Heart left ventricle (tissue), 16 donors: ENCODE data around the gene APH1B. TPM values are rescaled to one million over a fixed set of nuclear protein-coding genes. Genes with fewer than 3 reads are reported as not detected.

ENCODE experiments used
- ATAC-seq, 4 donors: fragments of 200-7000 bp; cut with Tn5 transposase; one replicate each; pipeline ENCODE4 v1.9.1; 2020 to 2022; ENCODE audit warnings: moderate library complexity in 4 of 4, mild to moderate bottlenecking in 3 of 4, moderate number of reproducible peaks in 1 of 4
- DNase-seq, 5 donors: peaks; one replicate each; pipeline ENCODE4 v3.0.0-alpha.2; 2020
- H3K27ac ChIP-seq, 12 donors: fragments of 200-600 bp; sonication (generic) in 4 of 12; one replicate each; pipeline versions ENCODE4 v1.5.0 to v1.8.0; 2016 to 2022; ENCODE audit warnings: mild to moderate bottlenecking in 2 of 12
- H3K27me3 ChIP-seq, 9 donors: fragments of 200-600 bp; sonication (generic) in 2 of 9; one replicate each; pipeline versions ENCODE4 v1.5.1 to v1.8.0; 2016 to 2022; ENCODE audit warnings: mild to moderate bottlenecking in 3 of 9
- H3K36me3 ChIP-seq, 9 donors: fragments of 200-600 bp; sonication (generic) in 2 of 9; one replicate each; pipeline versions ENCODE4 v1.5.0 to v1.8.0; 2018 to 2022; ENCODE audit warnings: mild to moderate bottlenecking in 2 of 9
- H3K4me1 ChIP-seq, 12 donors: fragments of 200-600 bp; sonication (generic) in 4 of 12; one replicate each; pipeline versions ENCODE4 v1.5.0 to v1.8.0; 2016 to 2022; ENCODE audit warnings: mild to moderate bottlenecking in 3 of 12
- H3K4me3 ChIP-seq, 12 donors: fragments of 200-600 bp; sonication (generic) in 4 of 12; one replicate each; pipeline versions ENCODE4 v1.5.0 to v1.8.0; 2017 to 2022; ENCODE audit warnings: mild to moderate bottlenecking in 9 of 12, moderate library complexity in 4 of 12
- H3K9me3 ChIP-seq, 12 donors: fragments of 200-600 bp; sonication (generic) in 4 of 12; one replicate each; pipeline versions ENCODE4 v1.5.0 to v1.8.0; 2016 to 2022; ENCODE audit warnings: mild to moderate bottlenecking in 1 of 12
- CTCF ChIP-seq, 12 donors: fragments of 200-600 bp; sonication (generic) in 4 of 12; IDR thresholded peaks; one replicate each; pipeline versions ENCODE4 v1.5.0 to v1.8.0; 2018 to 2022; ENCODE audit warnings: antibody characterized with exemption in 12 of 12, mild to moderate bottlenecking in 5 of 12
- POLR2A ChIP-seq, 2 donors: fragments of 450-650 bp; IDR thresholded peaks; one replicate each; pipeline ENCODE4 v1.6.1; 2017; ENCODE audit warnings: antibody characterized with exemption in 2 of 2, mild to moderate bottlenecking in 2 of 2, moderate library complexity in 2 of 2
- WGBS, 4 donors: extraction: QIAGEN DNeasy Blood & Tissue Kit in 2 of 4; methylation state at CpG; one replicate each; pipeline versions ENCODE4 v1.1.5 to v1.1.7; 2013 to 2018; 5-methylcytosine and 5-hydroxymethylcytosine counted together
- intact Hi-C, 10 donors: fragments of 100-400 bp; cut with DNase I; formaldehyde crosslinking; loops; one replicate each; pipeline versions ENCODE4 v1.11.1 to v1.14.2; 2022
- polyA plus RNA-seq, 2 donors: library from polyadenylated mRNA; stranded (reverse); fragments of 200-250 nt; gene quantifications; one replicate each; pipeline ENCODE4 v1.2.3, GENCODE V29; 2013
- total RNA-seq, 9 donors: library from RNA; depleted of rRNA in 2 of 9; stranded (reverse); fragments of >200 nt in 2 of 9; fragmentation: NEBNext Ultra II Directional in 3 of 9; extraction: Animal tissue kit (Norgen Biotek cat#: 25700) in 3 of 9; gene quantifications; one replicate each; pipeline versions ENCODE4 v1.1.0 to v1.2.4, GENCODE V29; 2016 to 2023
- donor health status: ischemic (EF 13 %, LVEDD 7.1; RV severe dilation, severe dysfunction).
- donor health status: healthy with polysubstance abuse.
- donor health status: DM: no; HTN: yes; CAD: no.
- donor health status: DM: no; HTN: no; CAD: no.
- donor health status: ischemic (EF 25% LVEDD 6.9; RV normal size, moderate dysfunction).
- donor health status: ischemic (EF 25% LVEDD 5.7; RV mildly dilated, moderate dysfunction).
- donor health status: healthy.
- donor health status: DM: yes; HTN: yes; CAD: no.
- donor health status: ischemic (EF 35%, LVEDD 5.7; RV mildly dilated, moderate dysfunction).
- donor health status: nonischemic (EF 11% LVEDD 7.7; RV severe dilation, severe dysfunction).
- donor health status: DM: yes; HTN: yes; CAD: no.
- donor health status: PGD.
- donor health status: ischemic (EF 29% LVEDD 5.4; RV normal size, mild dysfunction).
- donor health status: nonischemic (EF 23%, LVEDD 6.1; RV moderate dilation, normal function).

APH1B gene
- total and polyA plus RNA-seq, 11 donors, result 1.9 to 17.6 (median 5.7) TPM

DNA sequence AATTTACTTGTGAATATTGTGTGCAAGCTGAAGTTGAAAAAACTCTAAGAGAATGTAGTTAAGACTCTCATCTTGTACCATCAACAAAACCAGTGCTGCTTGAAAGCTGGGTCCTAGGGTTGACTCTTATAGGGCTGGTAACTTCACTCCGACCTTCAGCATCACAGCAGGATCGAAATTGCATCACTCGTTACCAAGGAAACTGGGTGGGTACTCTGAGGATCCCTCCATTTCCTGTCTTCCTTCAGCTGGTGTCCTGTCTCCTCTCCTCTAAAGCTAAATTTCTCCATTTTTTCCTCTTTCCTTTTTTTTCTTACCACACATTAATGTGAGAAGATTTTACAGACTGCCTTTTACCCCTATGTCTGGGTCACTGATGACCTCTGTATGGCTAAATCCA lies 3.0 kb upstream of the APH1B start:
- intact Hi-C loops, result loop anchor here in 5 of 10 donors (10.0 kb wide), 3 partner anchors 80 to 120 kb away; partner anchors contain the start of genes RPS27L (in 3 of the 5) and RAB8B (in 1 of the 5)
- no peak for TF ChIP-seq POLR2A (IDR thresholded peaks at IDR 0.05)
- no peak for TF ChIP-seq CTCF (IDR thresholded peaks at IDR 0.05)
- DNase-seq (no peak), ATAC-seq (no peak)
- Histone ChIP-seq H3K4me3 (no peak overlapping the region), H3K9me3 (no peaks in the 10 kb centered on the region), H3K27me3 (no peaks in the 10 kb centered on the region), H3K27ac (no peak overlapping the region), H3K4me1 (peaks cover 0 to 15% (median 6%) of the 10 kb centered on the region in 12 donors), H3K36me3 (peaks cover 0 to 4% (median 0%) of the 10 kb centered on the region in 9 donors)
- WGBS, 4 donors, result 86 to 92% (median 88%) methylated on average over 3 of the region's 3 CpGs

GRCh38 chr15:63276342-63277037 lies 915 bp upstream of the APH1B start:
- no peak for TF ChIP-seq POLR2A (IDR thresholded peaks at IDR 0.05)
- TF ChIP-seq CTCF (IDR thresholded peaks at IDR 0.05), result no peak
- Histone ChIP-seq H3K4me1 (peaks cover 0 to 15% (median 6%) of the 10 kb centered on the region in 12 donors), H3K27ac (peak overlapping the region in 11 of 12 donors; percentile 3 to 89 (median 78)), H3K9me3 (no peaks in the 10 kb centered on the region), H3K36me3 (peaks cover 0 to 19% (median 0%) of the 10 kb centered on the region in 9 donors), H3K4me3 (peak overlapping the region; percentile 8 to 94 (median 86)), H3K27me3 (no peaks in the 10 kb centered on the region)
- ATAC-seq (peak in 2 of 4 donors; percentile 24 to 35), DNase-seq (no peak)
- intact Hi-C loops, result loop anchor here in 7 of 10 donors (2.0 to 10.0 kb wide), 7 partner anchors 82 to 122 kb away; partner anchors contain the start of genes RPS27L (in 5 of the 7) and RAB8B (in 2 of the 7)
- WGBS, 4 donors, result 29 to 35% (median 31%) methylated on average over 11 of the region's 11 CpGs

GRCh38 chr15:63277893-63278456 lies 570 bp downstream of the APH1B start:
- Histone ChIP-seq H3K27ac (peak overlapping the region; percentile 25 to 89 (median 83)), H3K4me3 (peak overlapping the region; percentile 61 to 94 (median 88)), H3K4me1 (peaks cover 0 to 28% (median 6%) of the 10 kb centered on the region in 12 donors), H3K36me3 (peaks cover 0 to 25% (median 0%) of the 10 kb centered on the region in 9 donors), H3K9me3 (no peaks in the 10 kb centered on the region), H3K27me3 (no peaks in the 10 kb centered on the region)
- intact Hi-C loops, result loop anchor here in 7 of 10 donors (2.0 to 10.0 kb wide), 7 partner anchors 83 to 123 kb away; partner anchors contain the start of genes RPS27L (in 5 of the 7) and RAB8B (in 3 of the 7)
- TF ChIP-seq CTCF (IDR thresholded peaks at IDR 0.05), result no peak
- no peak for TF ChIP-seq POLR2A (IDR thresholded peaks at IDR 0.05)
- 26 to 36% (median 28%) methylated on average over 17 of the region's 17 CpGs for WGBS, 4 donors
- no peak for DNase-seq
- ATAC-seq, result peak in 1 of 4 donors; percentile 18

DNA sequence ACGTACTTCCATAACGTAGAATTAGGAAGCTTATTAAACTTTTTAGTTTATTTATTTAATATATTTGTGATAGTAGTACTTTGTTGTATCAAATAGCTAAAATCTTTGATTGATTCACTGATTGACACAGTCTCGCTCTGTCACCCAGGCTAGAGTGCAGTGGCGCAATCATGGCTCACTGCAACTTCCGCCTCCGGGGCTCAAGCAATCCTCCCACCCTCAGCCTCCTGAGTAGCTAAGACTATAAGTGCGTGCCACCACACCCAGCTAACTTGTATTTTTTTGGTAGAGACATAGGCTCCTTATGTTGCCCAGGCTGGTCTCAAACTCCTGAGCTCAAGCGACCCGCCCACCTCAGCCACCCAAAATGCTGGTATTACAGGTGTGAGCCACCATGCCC lies 5.7 kb downstream of the APH1B start:
- Histone ChIP-seq H3K27ac (peak overlapping the region in 1 of 12 donors; percentile 77), H3K9me3 (no peaks in the 10 kb centered on the region), H3K27me3 (no peaks in the 10 kb centered on the region), H3K4me1 (peaks cover 0 to 26% (median 0%) of the 10 kb centered on the region in 12 donors), H3K36me3 (peaks cover 0 to 71% (median 36%) of the 10 kb centered on the region in 9 donors), H3K4me3 (peak overlapping the region in 1 of 12 donors; percentile 0)
- WGBS, 4 donors, result 82 to 89% (median 88%) methylated on average over 9 of the region's 9 CpGs
- no peak for TF ChIP-seq POLR2A (IDR thresholded peaks at IDR 0.05)
- no peak for TF ChIP-seq CTCF (IDR thresholded peaks at IDR 0.05)
- peak in 3 of 4 donors; percentile 33 to 63 (median 42) for ATAC-seq
- DNase-seq, result peak in 3 of 5 donors; percentile 33 to 46 (median 42)
- intact Hi-C loops, result loop anchor here in 3 of 10 donors (10.0 kb wide), 3 partner anchors 128 to 322 kb away; partner anchors contain the start of genes FBXL22 (in 2 of the 3) and RPS27L (in 1 of the 3)
